Measurements from ENCODE around the gene ACOT11. TPM values are rescaled to one million over a fixed set of nuclear protein-coding genes. Genes with fewer than 3 reads are reported as not detected.

ACOT11 gene
- total RNA-seq, 1 donor from 2014 or later = 0.51 TPM

DNA sequence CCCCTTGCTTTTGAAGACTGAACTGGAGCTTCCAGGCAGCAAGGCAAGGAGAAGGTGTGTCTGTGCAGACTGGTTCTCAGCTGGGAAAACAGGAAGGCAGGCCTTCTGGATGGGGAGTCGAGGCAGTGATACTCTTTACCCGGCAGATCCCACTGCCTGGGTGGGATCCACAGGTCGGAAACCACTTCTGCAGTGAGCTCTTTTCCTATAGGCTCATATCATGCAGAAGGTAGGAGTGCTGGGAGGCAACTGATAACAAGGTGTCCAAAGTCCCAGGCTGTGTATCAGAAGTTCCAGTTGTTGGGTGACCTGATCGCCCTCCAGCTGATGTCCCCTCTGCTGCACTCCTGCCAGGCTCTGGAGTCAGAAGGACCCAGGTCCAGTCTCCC is 17.1 kb downstream of the ACOT11 start:
- Mint-ChIP-seq H3K27me3 (ENCODE audit: insufficient read depth, low read depth) (peaks cover 12% of the 10 kb centered on the region), H3K27ac (no peak overlapping the region), H3K9me3 (peaks cover 2% of the 10 kb centered on the region), H3K4me1 (peaks cover 16% of the 10 kb centered on the region), H3K36me3 (no peaks in the 10 kb centered on the region), H3K4me3 (no peak overlapping the region)
- Histone ChIP-seq H3K36me3 (no peaks in the 10 kb centered on the region), H3K9ac (no peak overlapping the region), H2AFZ (replicated peaks) (no peak overlapping the region), H3K27me3 (no peaks in the 10 kb centered on the region), H3K4me2 (no peak overlapping the region), H3K4me1 (peaks cover 4% of the 10 kb centered on the region), H3K79me2 (ENCODE audit: low read depth) (no peaks in the 10 kb centered on the region), H3K9me3 (ENCODE audit: low read depth) (no peaks in the 10 kb centered on the region), H4K20me1 (ENCODE audit: low read depth) (no peaks in the 10 kb centered on the region), H3K4me3 (no peak overlapping the region), H3K27ac (no peak overlapping the region), H3F3A (ENCODE audit: low read depth) (peaks cover 4% of the 10 kb centered on the region)
- TF ChIP-seq CTCF (IDR thresholded peaks at IDR 0.05) = no peak
- no peak for DNase-seq (ENCODE audit: low spot score)

GRCh38 chr1:54566438-54567141 is 18.6 kb downstream of the ACOT11 start:
- no peak overlapping the region for H3K27ac ChIP-seq
- Mint-ChIP-seq H3K9me3 (peaks cover 2% of the 10 kb centered on the region), H3K27me3 (ENCODE audit: insufficient read depth, low read depth) (peaks cover 12% of the 10 kb centered on the region), H3K4me3 (no peak overlapping the region), H3K27ac (peak overlapping the region; percentile 2), H3K36me3 (no peaks in the 10 kb centered on the region), H3K4me1 (peaks cover 24% of the 10 kb centered on the region)
- H3K4me3 ChIP-seq = no peak overlapping the region
- no peak overlapping the region for H3K4me2 ChIP-seq
- no peaks in the 10 kb centered on the region for H3K27me3 ChIP-seq
- H2AFZ ChIP-seq (replicated peaks) = no peak overlapping the region
- TF ChIP-seq EZH2phosphoT487 (IDR thresholded peaks at IDR 0.05) (no peak), EZH2 (IDR thresholded peaks at IDR 0.05) (no peak), CTCF (IDR thresholded peaks at IDR 0.05) (no peak)
- H3K79me2 ChIP-seq (ENCODE audit: low read depth) = no peaks in the 10 kb centered on the region
- H3K4me1 ChIP-seq = peaks cover 10% of the 10 kb centered on the region
- H3K9me3 ChIP-seq (ENCODE audit: low read depth) = no peaks in the 10 kb centered on the region
- H3K9ac ChIP-seq = no peak overlapping the region
- no peaks in the 10 kb centered on the region for H3K36me3 ChIP-seq
- H4K20me1 ChIP-seq (ENCODE audit: low read depth) = no peaks in the 10 kb centered on the region
- DNase-seq (ENCODE audit: low spot score) = no peak
- H3F3A ChIP-seq (ENCODE audit: low read depth) = peaks cover 9% of the 10 kb centered on the region

GRCh38 chr1:54567961-54568360 is 19.9 kb downstream of the ACOT11 start:
- Histone ChIP-seq H3F3A (ENCODE audit: low read depth) (peaks cover 14% of the 10 kb centered on the region), H3K9me3 (ENCODE audit: low read depth) (no peaks in the 10 kb centered on the region), H3K27me3 (no peaks in the 10 kb centered on the region), H3K79me2 (ENCODE audit: low read depth) (no peaks in the 10 kb centered on the region), H2AFZ (replicated peaks) (peak overlapping the region; percentile 26), H3K9ac (no peak overlapping the region), H3K27ac (no peak overlapping the region), H3K4me2 (no peak overlapping the region), H4K20me1 (ENCODE audit: low read depth) (no peaks in the 10 kb centered on the region), H3K4me1 (peaks cover 19% of the 10 kb centered on the region), H3K36me3 (no peaks in the 10 kb centered on the region), H3K4me3 (no peak overlapping the region)
- Mint-ChIP-seq H3K4me3 (no peak overlapping the region), H3K36me3 (no peaks in the 10 kb centered on the region), H3K4me1 (peaks cover 35% of the 10 kb centered on the region), H3K27ac (peak overlapping the region; percentile 23), H3K27me3 (ENCODE audit: insufficient read depth, low read depth) (peaks cover 12% of the 10 kb centered on the region), H3K9me3 (peaks cover 2% of the 10 kb centered on the region)
- TF ChIP-seq CTCF (IDR thresholded peaks at IDR 0.05) (no peak), EZH2 (IDR thresholded peaks at IDR 0.05) (no peak), EZH2phosphoT487 (IDR thresholded peaks at IDR 0.05) (no peak)
- DNase-seq (ENCODE audit: low spot score) = no peak

Measured in neural progenitor cell (in vitro differentiated cells).